ENCODE results near the gene POLR3F.

- TF ChIP-seq CTCF (IDR thresholded peaks at IDR 0.05) (no peak), POLR2A (IDR thresholded peaks at IDR 0.05) (no peak)
These were observed 66.9 kb downstream of the POLR3F start for GRCh38 chr20:18533978-18534644.

All from uterus (tissue), 2 donors.